ENCODE measurements around the gene RAB27A. TPM values are rescaled to one million over a fixed set of nuclear protein-coding genes. Genes with fewer than 3 reads are reported as not detected.

The RAB27A gene
- total RNA-seq, 1 experiment from 2014 or later: 4.7 TPM

DNA sequence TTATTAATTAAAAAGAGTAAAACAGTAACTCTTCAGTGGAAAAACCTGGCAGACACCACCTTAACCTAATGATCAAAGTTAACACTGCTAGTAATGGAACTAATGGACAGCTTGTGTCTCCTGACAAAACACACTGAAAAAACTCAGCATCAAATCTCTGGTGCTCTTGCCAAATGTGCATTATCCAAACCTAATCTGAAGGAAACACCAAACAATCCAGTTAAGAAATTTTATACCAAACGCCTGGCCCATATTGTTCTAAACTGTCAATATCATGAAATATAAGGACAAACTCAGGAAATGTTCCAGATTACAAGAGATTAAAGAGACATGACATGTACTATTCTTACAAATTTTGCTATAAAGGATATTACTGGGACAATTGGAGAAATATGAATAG, 103.3 kb downstream of the RAB27A start:
- no peaks in the 10 kb centered on the region for H3K9me3 Mint-ChIP-seq
- H3K4me3 Mint-ChIP-seq: no peak overlapping the region
- no peak for DNase-seq (ENCODE audit: low spot score)
- H3K27me3 Mint-ChIP-seq (ENCODE audit: low read depth): no peaks in the 10 kb centered on the region
- no peak for TF ChIP-seq ATF1 (CRISPR knock-in tag; IDR thresholded peaks at IDR 0.05)
- TF ChIP-seq, protein P1, sequence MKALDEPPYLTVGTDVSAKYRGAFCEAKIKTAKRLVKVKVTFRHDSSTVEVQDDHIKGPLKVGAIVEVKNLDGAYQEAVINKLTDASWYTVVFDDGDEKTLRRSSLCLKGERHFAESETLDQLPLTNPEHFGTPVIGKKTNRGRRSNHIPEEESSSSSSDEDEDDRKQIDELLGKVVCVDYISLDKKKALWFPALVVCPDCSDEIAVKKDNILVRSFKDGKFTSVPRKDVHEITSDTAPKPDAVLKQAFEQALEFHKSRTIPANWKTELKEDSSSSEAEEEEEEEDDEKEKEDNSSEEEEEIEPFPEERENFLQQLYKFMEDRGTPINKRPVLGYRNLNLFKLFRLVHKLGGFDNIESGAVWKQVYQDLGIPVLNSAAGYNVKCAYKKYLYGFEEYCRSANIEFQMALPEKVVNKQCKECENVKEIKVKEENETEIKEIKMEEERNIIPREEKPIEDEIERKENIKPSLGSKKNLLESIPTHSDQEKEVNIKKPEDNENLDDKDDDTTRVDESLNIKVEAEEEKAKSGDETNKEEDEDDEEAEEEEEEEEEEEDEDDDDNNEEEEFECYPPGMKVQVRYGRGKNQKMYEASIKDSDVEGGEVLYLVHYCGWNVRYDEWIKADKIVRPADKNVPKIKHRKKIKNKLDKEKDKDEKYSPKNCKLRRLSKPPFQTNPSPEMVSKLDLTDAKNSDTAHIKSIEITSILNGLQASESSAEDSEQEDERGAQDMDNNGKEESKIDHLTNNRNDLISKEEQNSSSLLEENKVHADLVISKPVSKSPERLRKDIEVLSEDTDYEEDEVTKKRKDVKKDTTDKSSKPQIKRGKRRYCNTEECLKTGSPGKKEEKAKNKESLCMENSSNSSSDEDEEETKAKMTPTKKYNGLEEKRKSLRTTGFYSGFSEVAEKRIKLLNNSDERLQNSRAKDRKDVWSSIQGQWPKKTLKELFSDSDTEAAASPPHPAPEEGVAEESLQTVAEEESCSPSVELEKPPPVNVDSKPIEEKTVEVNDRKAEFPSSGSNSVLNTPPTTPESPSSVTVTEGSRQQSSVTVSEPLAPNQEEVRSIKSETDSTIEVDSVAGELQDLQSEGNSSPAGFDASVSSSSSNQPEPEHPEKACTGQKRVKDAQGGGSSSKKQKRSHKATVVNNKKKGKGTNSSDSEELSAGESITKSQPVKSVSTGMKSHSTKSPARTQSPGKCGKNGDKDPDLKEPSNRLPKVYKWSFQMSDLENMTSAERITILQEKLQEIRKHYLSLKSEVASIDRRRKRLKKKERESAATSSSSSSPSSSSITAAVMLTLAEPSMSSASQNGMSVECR (CRISPR knock-in tag; IDR thresholded peaks at IDR 0.05; ENCODE audit: borderline replicate concordance): no peak
- ATAC-seq: no peak
- H3K36me3 Mint-ChIP-seq: peaks cover 74% of the 10 kb centered on the region
- H3K4me1 Mint-ChIP-seq: peaks cover 6% of the 10 kb centered on the region; the same call in 1 of the 2 replicates
- ChIA-PET CTCF (no interaction called here), POLR2A (interaction anchor here (1.5 kb wide), 1 partner anchor 11 kb away, joined by 3 read pairs; the partner anchor contains the start of gene RSL24D1)
- H3K27ac Mint-ChIP-seq: no peak overlapping the region

DNA sequence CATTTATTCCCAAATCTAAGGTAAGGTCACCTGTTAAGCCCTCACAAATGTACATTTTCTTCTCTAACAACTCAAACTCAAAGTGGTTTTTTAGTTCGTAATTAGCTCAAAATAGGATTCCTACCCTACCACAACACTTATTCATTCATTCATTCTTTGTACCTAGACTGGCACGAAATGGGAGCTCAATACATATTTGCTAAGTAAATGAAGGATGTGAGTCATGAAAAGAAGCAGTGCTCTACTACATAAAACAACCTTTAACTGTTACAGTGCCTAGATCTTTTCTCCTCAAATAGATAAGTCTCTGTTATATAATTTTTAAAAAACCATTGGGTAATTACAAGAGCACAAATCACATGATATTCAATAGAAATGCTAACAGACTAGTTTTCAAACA, 105.9 kb downstream of the RAB27A start:
- H3K36me3 Mint-ChIP-seq: peaks cover 61% of the 10 kb centered on the region
- POLR2A ChIA-PET: no interaction called here
- ATAC-seq: no peak

More for the DNA sequence above, 105.9 kb downstream of the RAB27A start:
- no peak for DNase-seq (ENCODE audit: low spot score)
- H3K27me3 Mint-ChIP-seq (ENCODE audit: low read depth): no peaks in the 10 kb centered on the region
- H3K4me1 Mint-ChIP-seq: peaks cover 11% of the 10 kb centered on the region; the same call in 1 of the 2 replicates
- CTCF ChIA-PET: interaction anchor here (1.4 kb wide), 1 partner anchor 15 kb away, joined by 4 read pairs; no protein-coding TSS in a partner anchor
- no peaks in the 10 kb centered on the region for H3K9me3 Mint-ChIP-seq
- TF ChIP-seq ZNF219 (CRISPR knock-in tag; IDR thresholded peaks at IDR 0.05; ENCODE audit: borderline replicate concordance): no peak
- TF ChIP-seq, protein P2, sequence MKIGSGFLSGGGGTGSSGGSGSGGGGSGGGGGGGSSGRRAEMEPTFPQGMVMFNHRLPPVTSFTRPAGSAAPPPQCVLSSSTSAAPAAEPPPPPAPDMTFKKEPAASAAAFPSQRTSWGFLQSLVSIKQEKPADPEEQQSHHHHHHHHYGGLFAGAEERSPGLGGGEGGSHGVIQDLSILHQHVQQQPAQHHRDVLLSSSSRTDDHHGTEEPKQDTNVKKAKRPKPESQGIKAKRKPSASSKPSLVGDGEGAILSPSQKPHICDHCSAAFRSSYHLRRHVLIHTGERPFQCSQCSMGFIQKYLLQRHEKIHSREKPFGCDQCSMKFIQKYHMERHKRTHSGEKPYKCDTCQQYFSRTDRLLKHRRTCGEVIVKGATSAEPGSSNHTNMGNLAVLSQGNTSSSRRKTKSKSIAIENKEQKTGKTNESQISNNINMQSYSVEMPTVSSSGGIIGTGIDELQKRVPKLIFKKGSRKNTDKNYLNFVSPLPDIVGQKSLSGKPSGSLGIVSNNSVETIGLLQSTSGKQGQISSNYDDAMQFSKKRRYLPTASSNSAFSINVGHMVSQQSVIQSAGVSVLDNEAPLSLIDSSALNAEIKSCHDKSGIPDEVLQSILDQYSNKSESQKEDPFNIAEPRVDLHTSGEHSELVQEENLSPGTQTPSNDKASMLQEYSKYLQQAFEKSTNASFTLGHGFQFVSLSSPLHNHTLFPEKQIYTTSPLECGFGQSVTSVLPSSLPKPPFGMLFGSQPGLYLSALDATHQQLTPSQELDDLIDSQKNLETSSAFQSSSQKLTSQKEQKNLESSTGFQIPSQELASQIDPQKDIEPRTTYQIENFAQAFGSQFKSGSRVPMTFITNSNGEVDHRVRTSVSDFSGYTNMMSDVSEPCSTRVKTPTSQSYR (CRISPR knock-in tag; IDR thresholded peaks at IDR 0.05): no peak
- no peak for TF ChIP-seq MXD4 (CRISPR knock-in tag; IDR thresholded peaks at IDR 0.05; ENCODE audit: borderline replicate concordance)
- TF ChIP-seq IRF2 (CRISPR knock-in tag; IDR thresholded peaks at IDR 0.05; ENCODE audit: borderline replicate concordance, low read depth): no peak
- TF ChIP-seq, protein P3, sequence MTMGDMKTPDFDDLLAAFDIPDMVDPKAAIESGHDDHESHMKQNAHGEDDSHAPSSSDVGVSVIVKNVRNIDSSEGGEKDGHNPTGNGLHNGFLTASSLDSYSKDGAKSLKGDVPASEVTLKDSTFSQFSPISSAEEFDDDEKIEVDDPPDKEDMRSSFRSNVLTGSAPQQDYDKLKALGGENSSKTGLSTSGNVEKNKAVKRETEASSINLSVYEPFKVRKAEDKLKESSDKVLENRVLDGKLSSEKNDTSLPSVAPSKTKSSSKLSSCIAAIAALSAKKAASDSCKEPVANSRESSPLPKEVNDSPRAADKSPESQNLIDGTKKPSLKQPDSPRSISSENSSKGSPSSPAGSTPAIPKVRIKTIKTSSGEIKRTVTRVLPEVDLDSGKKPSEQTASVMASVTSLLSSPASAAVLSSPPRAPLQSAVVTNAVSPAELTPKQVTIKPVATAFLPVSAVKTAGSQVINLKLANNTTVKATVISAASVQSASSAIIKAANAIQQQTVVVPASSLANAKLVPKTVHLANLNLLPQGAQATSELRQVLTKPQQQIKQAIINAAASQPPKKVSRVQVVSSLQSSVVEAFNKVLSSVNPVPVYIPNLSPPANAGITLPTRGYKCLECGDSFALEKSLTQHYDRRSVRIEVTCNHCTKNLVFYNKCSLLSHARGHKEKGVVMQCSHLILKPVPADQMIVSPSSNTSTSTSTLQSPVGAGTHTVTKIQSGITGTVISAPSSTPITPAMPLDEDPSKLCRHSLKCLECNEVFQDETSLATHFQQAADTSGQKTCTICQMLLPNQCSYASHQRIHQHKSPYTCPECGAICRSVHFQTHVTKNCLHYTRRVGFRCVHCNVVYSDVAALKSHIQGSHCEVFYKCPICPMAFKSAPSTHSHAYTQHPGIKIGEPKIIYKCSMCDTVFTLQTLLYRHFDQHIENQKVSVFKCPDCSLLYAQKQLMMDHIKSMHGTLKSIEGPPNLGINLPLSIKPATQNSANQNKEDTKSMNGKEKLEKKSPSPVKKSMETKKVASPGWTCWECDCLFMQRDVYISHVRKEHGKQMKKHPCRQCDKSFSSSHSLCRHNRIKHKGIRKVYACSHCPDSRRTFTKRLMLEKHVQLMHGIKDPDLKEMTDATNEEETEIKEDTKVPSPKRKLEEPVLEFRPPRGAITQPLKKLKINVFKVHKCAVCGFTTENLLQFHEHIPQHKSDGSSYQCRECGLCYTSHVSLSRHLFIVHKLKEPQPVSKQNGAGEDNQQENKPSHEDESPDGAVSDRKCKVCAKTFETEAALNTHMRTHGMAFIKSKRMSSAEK (CRISPR knock-in tag; IDR thresholded peaks at IDR 0.05; ENCODE audit: borderline replicate concordance): no peak
- TF ChIP-seq JUN (CRISPR knock-in tag; IDR thresholded peaks at IDR 0.05): no peak
- TF ChIP-seq HMGA2 (CRISPR knock-in tag; IDR thresholded peaks at IDR 0.05): no peak
- TF ChIP-seq, protein P4, sequence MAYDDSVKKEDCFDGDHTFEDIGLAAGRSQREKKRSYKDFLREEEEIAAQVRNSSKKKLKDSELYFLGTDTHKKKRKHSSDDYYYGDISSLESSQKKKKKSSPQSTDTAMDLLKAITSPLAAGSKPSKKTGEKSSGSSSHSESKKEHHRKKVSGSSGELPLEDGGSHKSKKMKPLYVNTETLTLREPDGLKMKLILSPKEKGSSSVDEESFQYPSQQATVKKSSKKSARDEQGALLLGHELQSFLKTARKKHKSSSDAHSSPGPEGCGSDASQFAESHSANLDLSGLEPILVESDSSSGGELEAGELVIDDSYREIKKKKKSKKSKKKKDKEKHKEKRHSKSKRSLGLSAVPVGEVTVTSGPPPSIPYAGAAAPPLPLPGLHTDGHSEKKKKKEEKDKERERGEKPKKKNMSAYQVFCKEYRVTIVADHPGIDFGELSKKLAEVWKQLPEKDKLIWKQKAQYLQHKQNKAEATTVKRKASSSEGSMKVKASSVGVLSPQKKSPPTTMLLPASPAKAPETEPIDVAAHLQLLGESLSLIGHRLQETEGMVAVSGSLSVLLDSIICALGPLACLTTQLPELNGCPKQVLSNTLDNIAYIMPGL (CRISPR knock-in tag; IDR thresholded peaks at IDR 0.05): no peak
- TF ChIP-seq, protein P5, sequence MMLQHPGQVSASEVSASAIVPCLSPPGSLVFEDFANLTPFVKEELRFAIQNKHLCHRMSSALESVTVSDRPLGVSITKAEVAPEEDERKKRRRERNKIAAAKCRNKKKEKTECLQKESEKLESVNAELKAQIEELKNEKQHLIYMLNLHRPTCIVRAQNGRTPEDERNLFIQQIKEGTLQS (CRISPR knock-in tag; conservative IDR thresholded peaks at IDR 0.05): no peak
- no peak for TF ChIP-seq ZNF263 (CRISPR knock-in tag; IDR thresholded peaks at IDR 0.05; ENCODE audit: low read depth)
- no peak for TF ChIP-seq NFE2L1 (CRISPR knock-in tag; IDR thresholded peaks at IDR 0.05)
- TF ChIP-seq, protein P6, sequence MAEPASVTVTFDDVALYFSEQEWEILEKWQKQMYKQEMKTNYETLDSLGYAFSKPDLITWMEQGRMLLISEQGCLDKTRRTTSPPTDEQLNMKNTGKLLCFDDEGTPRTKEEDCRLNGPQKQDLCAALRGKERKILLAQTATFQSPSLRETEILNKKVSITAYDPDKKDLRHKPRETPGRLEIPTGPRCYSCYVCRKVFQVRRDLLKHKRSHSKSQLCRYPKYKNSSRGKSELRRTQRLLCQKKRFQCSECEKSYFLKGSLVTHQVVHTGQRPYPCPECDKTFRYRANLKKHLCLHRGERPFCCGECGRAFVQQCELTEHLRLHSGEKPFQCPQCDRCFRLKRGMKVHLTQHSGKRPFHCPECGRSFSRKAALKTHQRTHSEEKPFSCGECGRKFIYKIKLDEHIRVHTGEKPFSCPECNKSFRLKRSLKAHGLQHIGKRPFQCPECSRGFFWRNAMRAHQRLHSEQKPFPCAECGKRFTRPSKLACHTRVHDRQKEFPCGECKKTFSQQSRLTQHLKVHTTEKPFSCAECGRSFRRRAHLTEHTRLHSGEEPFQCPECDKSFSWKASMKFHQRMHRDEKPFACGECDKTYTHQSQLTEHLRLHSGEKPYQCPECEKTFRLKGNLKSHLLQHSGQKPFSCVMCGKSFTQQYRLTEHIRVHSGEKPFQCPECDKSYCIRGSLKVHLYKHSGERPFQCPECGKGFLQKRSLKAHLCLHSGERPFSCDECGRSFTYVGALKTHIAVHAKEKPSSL (CRISPR knock-in tag; conservative IDR thresholded peaks at IDR 0.05): no peak
- TF ChIP-seq, protein P7, sequence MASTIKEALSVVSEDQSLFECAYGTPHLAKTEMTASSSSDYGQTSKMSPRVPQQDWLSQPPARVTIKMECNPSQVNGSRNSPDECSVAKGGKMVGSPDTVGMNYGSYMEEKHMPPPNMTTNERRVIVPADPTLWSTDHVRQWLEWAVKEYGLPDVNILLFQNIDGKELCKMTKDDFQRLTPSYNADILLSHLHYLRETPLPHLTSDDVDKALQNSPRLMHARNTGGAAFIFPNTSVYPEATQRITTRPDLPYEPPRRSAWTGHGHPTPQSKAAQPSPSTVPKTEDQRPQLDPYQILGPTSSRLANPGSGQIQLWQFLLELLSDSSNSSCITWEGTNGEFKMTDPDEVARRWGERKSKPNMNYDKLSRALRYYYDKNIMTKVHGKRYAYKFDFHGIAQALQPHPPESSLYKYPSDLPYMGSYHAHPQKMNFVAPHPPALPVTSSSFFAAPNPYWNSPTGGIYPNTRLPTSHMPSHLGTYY (CRISPR knock-in tag; IDR thresholded peaks at IDR 0.05): no peak
- H3K4me3 Mint-ChIP-seq: no peak overlapping the region
- H3K27ac Mint-ChIP-seq: no peak overlapping the region
